HepG2 (cell line): ENCODE data around the gene CRIM1. TPM values are rescaled to one million over a fixed set of nuclear protein-coding genes. Genes with fewer than 3 reads are reported as not detected.
A peak's percentile ranks its signal among the peaks of the same experiment; 100 is the strongest.

ENCODE experiments used
- ATAC-seq: fragments of 200-7000 bp; cut with Tn5 transposase; 3 replicates; pipeline ENCODE4 v1.9.1; 2020; ENCODE audit warnings: mild to moderate bottlenecking, moderate library complexity
- BruUV-seq: library from RNA; stranded (reverse); fragments of 400-500 nt; replicated peaks from 2 replicates; lab custom pipeline; 2021; lab: Mats Ljungman, UMichigan
- CTCF ChIA-PET: fragments of 300-600 bp; formaldehyde crosslinking; extraction: SDS; loops from one replicate; lab custom pipeline; 2021; ENCODE audit warnings: low total read pairs, inconsistent platforms, low intra/inter-chr PET ratio; lab: Yijun Ruan, JAX
- POLR2A ChIA-PET: fragments of 350-600 bp; sonication (Branson Sonifier 250); formaldehyde crosslinking; loops from one replicate; lab custom pipeline; 2020; ENCODE audit warnings: antibody characterized with exemption, inconsistent platforms; lab: Yijun Ruan, JAX
- DNase-seq: peaks from one replicate; pipeline ENCODE4 v3.0.0-alpha.2; 2015; ENCODE audit warnings: low spot score
- FAIRE-seq: peaks from 3 replicates; lab custom pipeline; 2011; peaks lifted over from hg19 to GRCh38; lab: Jason Lieb, UNC
- H2AFZ ChIP-seq: one replicate; pipeline ENCODE4 v1.6.1; 2011; ENCODE audit warnings: low read length, inconsistent platforms
- H3K27ac ChIP-seq: fragments of 300-600 bp; 3 replicates; pipeline ENCODE4 v1.8.0; 2011; ENCODE audit warnings: mixed run types, mild to moderate bottlenecking, mixed read lengths, low read length, inconsistent platforms; ENCODE audit not compliant: insufficient read depth; ENCODE audit errors: extremely low read length
- H3K27me3 ChIP-seq, 2 experiments: fragments of 200-600 bp in 1 of 2; 2 replicates in 1 of 2; 3 replicates in 1 of 2; pipeline versions ENCODE4 v1.6.0 to v1.8.0; 2011; ENCODE audit warnings: low read length in 2 of 2, mild to moderate bottlenecking in 2 of 2, moderate library complexity in 2 of 2, inconsistent platforms in 1 of 2; ENCODE audit not compliant: insufficient read depth in 2 of 2, control insufficient read depth in 1 of 2
- H3K36me3 ChIP-seq, 2 experiments: fragments of 200-600 bp in 1 of 2; replicated peaks in 1 of 2; 2 replicates in 1 of 2; 3 replicates in 1 of 2; pipeline versions ENCODE4 v1.5.1 to v1.8.0; 2011; ENCODE audit warnings: low read length in 2 of 2, inconsistent platforms in 1 of 2; ENCODE audit not compliant: insufficient read depth in 2 of 2, control insufficient read depth in 1 of 2
- H3K4me1 ChIP-seq: 2 replicates; pipeline ENCODE4 v1.5.1; 2012; ENCODE audit warnings: low read length, inconsistent platforms; ENCODE audit not compliant: insufficient read depth
- H3K4me2 ChIP-seq: 2 replicates; pipeline ENCODE4 v1.6.0; 2011; ENCODE audit warnings: low read depth, low read length, inconsistent platforms
- H3K4me3 ChIP-seq, 3 experiments: fragments of 200-600 bp in 1 of 3; sonication (generic), shearing (Covaris generic) in 1 of 3; replicated peaks in 1 of 3; 2 replicates each; pipeline ENCODE4 v1.5.1; 2011 to 2016; ENCODE audit warnings: low read length in 3 of 3, inconsistent platforms in 2 of 3, low read depth in 2 of 3, mild to moderate bottlenecking in 2 of 3, control low read depth in 1 of 3, mixed read lengths in 1 of 3; ENCODE audit not compliant: insufficient read depth in 1 of 3
- H3K79me2 ChIP-seq: one replicate; pipeline ENCODE4 v1.6.1; 2011; ENCODE audit warnings: low read length, inconsistent platforms; ENCODE audit not compliant: insufficient read depth
- H3K9ac ChIP-seq: 2 replicates; pipeline ENCODE4 v1.6.0; 2011; ENCODE audit warnings: mild to moderate bottlenecking, low read depth, low read length, inconsistent platforms; ENCODE audit not compliant: insufficient read depth
- H3K9me3 ChIP-seq: 2 replicates; pipeline ENCODE4 v1.5.1; 2012; ENCODE audit warnings: mild to moderate bottlenecking, low read length
- H4K20me1 ChIP-seq: 2 replicates; pipeline ENCODE4 v1.6.0; 2011; ENCODE audit warnings: inconsistent platforms, mild to moderate bottlenecking, low read length, moderate library complexity; ENCODE audit not compliant: insufficient read depth
- ARNT ChIP-seq: fragments of 450-650 bp; IDR thresholded peaks from 2 replicates; pipeline ENCODE4 v1.6.1; 2017
- EEA1 ChIP-seq: sonication (generic); formaldehyde crosslinking; IDR thresholded peaks from 2 replicates; pipeline ENCODE4 v1.5.1; 2020; ENCODE audit warnings: mild to moderate bottlenecking, missing genetic modification reagents, borderline replicate concordance
- HNRNPL ChIP-seq: fragments of 200-400 bp; formaldehyde crosslinking; IDR thresholded peaks from 2 replicates; pipeline ENCODE4 v1.6.1; 2017; ENCODE audit warnings: mild to moderate bottlenecking, low read depth, low read length
- IKZF5 ChIP-seq: IDR thresholded peaks from 2 replicates; pipeline ENCODE4 v1.6.1; 2018; ENCODE audit warnings: missing genetic modification reagents, mild to moderate bottlenecking, missing compliant biosample characterization
- KMT2B ChIP-seq: IDR thresholded peaks from 2 replicates; pipeline ENCODE4 v1.6.1; 2016; ENCODE audit warnings: missing genetic modification reagents, missing compliant biosample characterization
- MAFF ChIP-seq: IDR thresholded peaks from 2 replicates; pipeline ENCODE4 v1.6.1; 2011; ENCODE audit warnings: low read depth, low read length, improper control_type of control experiment
- MAFK ChIP-seq, 2 experiments: IDR thresholded peaks in 1 of 2; conservative IDR thresholded peaks in 1 of 2; 2 replicates each; pipeline ENCODE4 v1.6.1; 2011; ENCODE audit warnings: improper control_type of control experiment in 2 of 2, low read length in 2 of 2
- MBNL3 ChIP-seq: fragments of 250-450 bp; sonication (Bioruptor Pico); conservative IDR thresholded peaks from 2 replicates; pipeline ENCODE4 v1.8.0; 2022; ENCODE audit warnings: mild to moderate bottlenecking, inconsistent platforms
- MIXL1 ChIP-seq: IDR thresholded peaks from 2 replicates; pipeline ENCODE4 v1.6.1; 2016
- MZF1 ChIP-seq: sonication (generic); formaldehyde crosslinking; IDR thresholded peaks from 2 replicates; pipeline ENCODE4 v1.8.1; 2023; ENCODE audit warnings: mild to moderate bottlenecking, missing genetic modification reagents, borderline replicate concordance
- RAD51 ChIP-seq: fragments of 450-650 bp; IDR thresholded peaks from 2 replicates; pipeline ENCODE4 v1.6.1; 2016; ENCODE audit warnings: borderline replicate concordance
- XRCC5 ChIP-seq: fragments of 200-400 bp; formaldehyde crosslinking; optimal IDR thresholded peaks from 2 replicates; pipeline ENCODE3; 2017; ENCODE audit warnings: mild to moderate bottlenecking, low read length
- ZC3H4 ChIP-seq: sonication (generic); formaldehyde crosslinking; IDR thresholded peaks from 2 replicates; pipeline ENCODE4 v1.4.0; 2020; ENCODE audit warnings: missing genetic modification reagents, borderline replicate concordance
- ZNF558 ChIP-seq: sonication (generic); formaldehyde crosslinking; IDR thresholded peaks from 2 replicates; pipeline ENCODE4 v1.9.0; 2022; ENCODE audit warnings: mild to moderate bottlenecking, missing genetic modification reagents, borderline replicate concordance
- WGBS: methylation state at CpG from one replicate; pipeline ENCODE4 v1.1.6; 2017; ENCODE audit warnings: low lambda C conversion rate; 5-methylcytosine and 5-hydroxymethylcytosine counted together
- in situ Hi-C: cut with HindIII; loops from 2 replicates; pipeline ENCODE4 v1.10.0; 2017; ENCODE audit warnings: low pct_unique_long_range_greater_than_20kb; ENCODE audit not compliant: extremely low pct_ligation_motif_present
- intact Hi-C: fragments of 100-400 bp; cut with micrococcal nuclease; formaldehyde crosslinking; loops from one replicate; pipeline ENCODE4 v1.10.0; 2022; ENCODE audit not compliant: unreplicated experiment
- polyA plus RNA-seq, 8 experiments: library from polyadenylated mRNA; depleted of rRNA in 3 of 8; stranded (reverse) in 7 of 8; unstranded in 1 of 8; fragments of >200 nt; fragmentation: Illumina TruSeq in 4 of 8; extraction: Trizol in 4 of 8; gene quantifications; 2 replicates each; pipeline versions ENCODE4 v1.2.1 to v1.2.3, GENCODE V29; 2011 to 2016; ENCODE audit warnings: low read depth in 4 of 8, missing spikeins in 1 of 8, mixed read lengths in 1 of 8; ENCODE audit not compliant: insufficient read depth in 1 of 8
- total RNA-seq, 5 experiments: library from RNA; depleted of rRNA; stranded (reverse); fragments of >200 nt; fragmentation: Illumina TruSeq; extraction: Trizol; gene quantifications; 2 replicates each; pipeline ENCODE4 v1.2.3, GENCODE V29; 2016; ENCODE audit warnings: low read depth in 1 of 5
- TF ChIP-seq, protein P1 (sequence below): sonication (generic); formaldehyde crosslinking; IDR thresholded peaks from 2 replicates; pipeline ENCODE4 v1.4.0; 2020; ENCODE audit warnings: missing genetic modification reagents
- TF ChIP-seq, protein P2 (sequence below): IDR thresholded peaks from 2 replicates; pipeline ENCODE4 v1.6.1; 2016; ENCODE audit warnings: mild to moderate bottlenecking, missing biosample characterization, missing genetic modification reagents

The CRIM1 gene
- total and polyA plus RNA-seq, 2 of the 13 experiments (the other 11 are each of a cell fraction or from before 2014, with no cell fraction given) = 39.1 to 69.9 TPM

DNA sequence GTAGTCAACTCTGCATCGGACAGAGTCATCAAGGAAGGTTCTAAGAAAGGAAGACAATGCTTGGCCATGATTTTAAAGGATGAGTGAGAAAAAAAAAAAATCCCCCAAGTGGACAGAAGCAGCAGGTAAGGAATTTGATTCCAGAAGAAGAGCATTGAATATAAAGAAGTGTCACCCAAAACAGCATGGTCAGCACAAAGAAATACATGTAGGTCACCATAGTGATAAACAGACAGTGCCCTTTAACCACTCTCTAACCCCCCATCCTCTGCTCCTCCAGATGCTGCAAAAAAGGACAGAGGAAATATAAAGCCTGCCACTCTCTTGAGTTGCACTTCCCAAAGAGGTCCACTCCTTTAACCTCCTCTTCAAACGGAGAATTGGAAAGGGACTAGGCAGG is 219.0 kb downstream of the CRIM1 start:
- FAIRE-seq (no peak), ATAC-seq (no peak), DNase-seq (no peak)
- H4K20me1 ChIP-seq = no peaks in the 10 kb centered on the region
- no peak overlapping the region for H3K9ac ChIP-seq
- no peaks in the 10 kb centered on the region for H3K9me3 ChIP-seq
- in situ Hi-C loops (no loop called here), intact Hi-C loops (no loop called here)
- no peaks in the 10 kb centered on the region for H3K27me3 ChIP-seq
- H3K79me2 ChIP-seq = no peaks in the 10 kb centered on the region
- peaks cover 10% of the 10 kb centered on the region for H3K4me1 ChIP-seq
- no peak overlapping the region for H2AFZ ChIP-seq
- H3K4me2 ChIP-seq = no peak overlapping the region
- ChIA-PET CTCF (no interaction called here), POLR2A (no interaction called here)
- BruUV-seq = no TSS peak
- H3K36me3 ChIP-seq = peaks cover 8 to 56% of the 10 kb centered on the region in 2 experiments
- TF ChIP-seq MAFK (conservative IDR thresholded peaks at IDR 0.05 in 1 of 2, IDR thresholded peaks at IDR 0.05 in 1 of 2; ENCODE audit: low read length in 2 of 2) (peak; percentile 86 to 90), XRCC5 (no peak), MAFF (peak; percentile 83)
- WGBS = 97% methylated on average over 2 of the region's 2 CpGs
- H3K4me3 ChIP-seq = no peak overlapping the region
- H3K27ac ChIP-seq = no peak overlapping the region

GRCh38 chr2:36577884-36578283 is 222.3 kb downstream of the CRIM1 start:
- POLR2A ChIA-PET = interaction anchor here (1.2 kb wide), 1 partner anchor 20 kb away, joined by 3 read pairs; the partner anchor contains the start of gene FEZ2
- intact Hi-C loops (no loop called here), in situ Hi-C loops (no loop called here)
- no peak overlapping the region for H3K27ac ChIP-seq
- DNase-seq (no peak), ATAC-seq (no peak), FAIRE-seq (no peak)
- no peaks in the 10 kb centered on the region for H4K20me1 ChIP-seq
- H3K36me3 ChIP-seq = peaks cover 14 to 71% of the 10 kb centered on the region in 2 experiments
- H3K9me3 ChIP-seq = no peaks in the 10 kb centered on the region
- H3K27me3 ChIP-seq = no peaks in the 10 kb centered on the region
- H3K9ac ChIP-seq = no peak overlapping the region
- CTCF ChIA-PET = no interaction called here
- H3K4me2 ChIP-seq = no peak overlapping the region
- BruUV-seq = no TSS peak
- H3K4me3 ChIP-seq = no peak overlapping the region
- H3K4me1 ChIP-seq = peaks cover 13% of the 10 kb centered on the region
- WGBS = 95% methylated on average over 2 of the region's 2 CpGs
- no peaks in the 10 kb centered on the region for H3K79me2 ChIP-seq
- no peak overlapping the region for H2AFZ ChIP-seq
- TF ChIP-seq RAD51 (no peak), KMT2B (no peak), ARNT (no peak), ZNF558 (CRISPR knock-in tag) (no peak), MIXL1 (CRISPR knock-in tag) (no peak), HNRNPL (no peak), MZF1 (CRISPR knock-in tag) (no peak), ZC3H4 (CRISPR knock-in tag) (no peak), IKZF5 (CRISPR knock-in tag) (no peak), MBNL3 (no peak), EEA1 (CRISPR knock-in tag) (no peak)
- TF ChIP-seq, protein P1, sequence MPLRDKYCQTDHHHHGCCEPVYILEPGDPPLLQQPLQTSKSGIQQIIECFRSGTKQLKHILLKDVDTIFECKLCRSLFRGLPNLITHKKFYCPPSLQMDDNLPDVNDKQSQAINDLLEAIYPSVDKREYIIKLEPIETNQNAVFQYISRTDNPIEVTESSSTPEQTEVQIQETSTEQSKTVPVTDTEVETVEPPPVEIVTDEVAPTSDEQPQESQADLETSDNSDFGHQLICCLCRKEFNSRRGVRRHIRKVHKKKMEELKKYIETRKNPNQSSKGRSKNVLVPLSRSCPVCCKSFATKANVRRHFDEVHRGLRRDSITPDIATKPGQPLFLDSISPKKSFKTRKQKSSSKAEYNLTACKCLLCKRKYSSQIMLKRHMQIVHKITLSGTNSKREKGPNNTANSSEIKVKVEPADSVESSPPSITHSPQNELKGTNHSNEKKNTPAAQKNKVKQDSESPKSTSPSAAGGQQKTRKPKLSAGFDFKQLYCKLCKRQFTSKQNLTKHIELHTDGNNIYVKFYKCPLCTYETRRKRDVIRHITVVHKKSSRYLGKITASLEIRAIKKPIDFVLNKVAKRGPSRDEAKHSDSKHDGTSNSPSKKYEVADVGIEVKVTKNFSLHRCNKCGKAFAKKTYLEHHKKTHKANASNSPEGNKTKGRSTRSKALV (CRISPR knock-in tag) = no peak
- TF ChIP-seq, protein P2, sequence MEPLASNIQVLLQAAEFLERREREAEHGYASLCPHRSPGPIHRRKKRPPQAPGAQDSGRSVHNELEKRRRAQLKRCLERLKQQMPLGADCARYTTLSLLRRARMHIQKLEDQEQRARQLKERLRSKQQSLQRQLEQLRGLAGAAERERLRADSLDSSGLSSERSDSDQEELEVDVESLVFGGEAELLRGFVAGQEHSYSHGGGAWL (CRISPR knock-in tag) = no peak
